HepG2 (cell line): Measurements from ENCODE around the gene MTHFD1L. TPM values are rescaled to one million over a fixed set of nuclear protein-coding genes. Genes with fewer than 3 reads are reported as not detected.

Source experiments
- ARNTL ChIP-seq: sonication (generic); formaldehyde crosslinking; IDR thresholded peaks from 2 replicates; pipeline ENCODE4 v1.4.0; 2020; ENCODE audit warnings: mild to moderate bottlenecking, missing genetic modification reagents
- ATF1 ChIP-seq: IDR thresholded peaks from 2 replicates; pipeline ENCODE4 v1.6.1; 2016; ENCODE audit warnings: mild to moderate bottlenecking, control low read depth
- FOXP4 ChIP-seq: sonication (generic); formaldehyde crosslinking; IDR thresholded peaks from 2 replicates; pipeline ENCODE4 v1.4.0; 2020; ENCODE audit warnings: missing genetic modification reagents
- HOMEZ ChIP-seq: IDR thresholded peaks from 2 replicates; pipeline ENCODE4 v1.6.1; 2016; ENCODE audit warnings: low read depth
- ISX ChIP-seq: sonication (generic); formaldehyde crosslinking; conservative IDR thresholded peaks from 2 replicates; pipeline ENCODE4 v1.5.0; 2020; ENCODE audit warnings: missing genetic modification reagents
- PATZ1 ChIP-seq: sonication (generic); formaldehyde crosslinking; IDR thresholded peaks from 2 replicates; pipeline ENCODE4 v1.4.0; 2020; ENCODE audit warnings: missing genetic modification reagents
- ZHX1 ChIP-seq: sonication (generic); formaldehyde crosslinking; IDR thresholded peaks from 2 replicates; pipeline ENCODE4 v1.8.1; 2022; ENCODE audit warnings: low read depth, mild to moderate bottlenecking, missing genetic modification reagents
- ZNF143 ChIP-seq: sonication (generic); formaldehyde crosslinking; IDR thresholded peaks from 2 replicates; pipeline ENCODE4 v1.4.0; 2020; ENCODE audit warnings: missing genetic modification reagents
- ZNF609 ChIP-seq: sonication (generic); formaldehyde crosslinking; IDR thresholded peaks from 2 replicates; pipeline ENCODE4 v1.4.0; 2020; ENCODE audit warnings: mild to moderate bottlenecking, missing genetic modification reagents, borderline replicate concordance
- polyA plus RNA-seq, 8 experiments: library from polyadenylated mRNA; depleted of rRNA in 3 of 8; stranded (reverse) in 7 of 8; unstranded in 1 of 8; fragments of >200 nt; fragmentation: Illumina TruSeq in 4 of 8; extraction: Trizol in 4 of 8; gene quantifications; 2 replicates each; pipeline versions ENCODE4 v1.2.1 to v1.2.3, GENCODE V29; 2011 to 2016; ENCODE audit warnings: low read depth in 4 of 8, missing spikeins in 1 of 8, mixed read lengths in 1 of 8; ENCODE audit not compliant: insufficient read depth in 1 of 8
- total RNA-seq, 5 experiments: library from RNA; depleted of rRNA; stranded (reverse); fragments of >200 nt; fragmentation: Illumina TruSeq; extraction: Trizol; gene quantifications; 2 replicates each; pipeline ENCODE4 v1.2.3, GENCODE V29; 2016; ENCODE audit warnings: low read depth in 1 of 5

MTHFD1L gene
- total and polyA plus RNA-seq, 2 of the 13 experiments (the other 11 are each of a cell fraction or from before 2014, with no cell fraction given) = 24.0 to 39.6 TPM

- peak; percentile 76; the same call in 1 of the 2 replicates for TF ChIP-seq ZNF609 (CRISPR knock-in tag)
- peak; percentile 40 for TF ChIP-seq PATZ1 (CRISPR knock-in tag)
- TF ChIP-seq ARNTL (CRISPR knock-in tag) = peak; percentile 48; the same call in 1 of the 2 replicates
- TF ChIP-seq ATF1 (CRISPR knock-in tag) = peak; percentile 71
- no peak for TF ChIP-seq ISX (CRISPR knock-in tag)
- peak; percentile 96 for TF ChIP-seq HOMEZ
- TF ChIP-seq FOXP4 (CRISPR knock-in tag) = peak; percentile 77
- TF ChIP-seq ZNF143 = peak; percentile 65
- peak; percentile 82 for TF ChIP-seq ZHX1
Observed at GRCh38 chr6:151044465-151045441, 179.3 kb downstream of the MTHFD1L start (continued).
